Measurements from ENCODE around the gene MUC12. TPM values are rescaled to one million over a fixed set of nuclear protein-coding genes. Genes with fewer than 3 reads are reported as not detected.

The MUC12 gene
- total RNA-seq, 1 donor from 2014 or later, result 0.19 TPM

GRCh38 chr7:100957832-100958421 is 11.4 kb upstream of the MUC12 start:
- intact Hi-C loops (cut with DNase I), result no loop called here
- DNase-seq (ENCODE audit: low spot score), result no peak

GRCh38 chr7:100959894-100960293 is 9.5 kb upstream of the MUC12 start:
- intact Hi-C loops (cut with DNase I), result no loop called here
- no peak for DNase-seq (ENCODE audit: low spot score)

GRCh38 chr7:100962537-100962936 is 6.8 kb upstream of the MUC12 start:
- intact Hi-C loops (cut with DNase I), result no loop called here
- no peak for DNase-seq (ENCODE audit: low spot score)

- intact Hi-C loops (cut with DNase I), result no loop called here
- no peak for DNase-seq (ENCODE audit: low spot score)
Measured at GRCh38 chr7:100963386-100963785, 6.0 kb upstream of the MUC12 start.

GRCh38 chr7:100963874-100964273 is 5.5 kb upstream of the MUC12 start:
- no peak for DNase-seq (ENCODE audit: low spot score)
- intact Hi-C loops (cut with DNase I), result no loop called here

- DNase-seq (ENCODE audit: low spot score), result no peak
- intact Hi-C loops (cut with DNase I), result no loop called here
Measured at GRCh38 chr7:100964630-100965029, 4.7 kb upstream of the MUC12 start.

- DNase-seq (ENCODE audit: low spot score), result no peak
- intact Hi-C loops (cut with DNase I), result no loop called here
Measured at GRCh38 chr7:100965045-100965722, 4.2 kb upstream of the MUC12 start.

- peak; percentile 79 for DNase-seq (ENCODE audit: low spot score)
- intact Hi-C loops (cut with DNase I), result no loop called here
Measured at GRCh38 chr7:100965723-100966541, 3.4 kb upstream of the MUC12 start.

GRCh38 chr7:100966542-100967291 is 2.6 kb upstream of the MUC12 start:
- no peak for DNase-seq (ENCODE audit: low spot score)
- intact Hi-C loops (cut with DNase I), result no loop called here

- DNase-seq (ENCODE audit: low spot score), result no peak
- intact Hi-C loops (cut with DNase I), result no loop called here
Measured at GRCh38 chr7:100967292-100967863, 2.0 kb upstream of the MUC12 start.

GRCh38 chr7:100968031-100968430 is 1.3 kb upstream of the MUC12 start:
- intact Hi-C loops (cut with DNase I), result no loop called here
- no peak for DNase-seq (ENCODE audit: low spot score)

- intact Hi-C loops (cut with DNase I), result no loop called here
Measured at GRCh38 chr7:100968650-100969049, 715 bp upstream of the MUC12 start.

GRCh38 chr7:100971111-100972001 is 2.0 kb downstream of the MUC12 start:
- intact Hi-C loops (cut with DNase I), result no loop called here
- DNase-seq (ENCODE audit: low spot score), result no peak

More at GRCh38 chr7:100968650-100969049, 715 bp upstream of the MUC12 start:
- no peak for DNase-seq (ENCODE audit: low spot score)

GRCh38 chr7:100972002-100972347 is 2.6 kb downstream of the MUC12 start:
- intact Hi-C loops (cut with DNase I), result no loop called here
- no peak for DNase-seq (ENCODE audit: low spot score)

GRCh38 chr7:100974021-100974420 is 4.7 kb downstream of the MUC12 start:
- intact Hi-C loops (cut with DNase I), result no loop called here
- DNase-seq (ENCODE audit: low spot score), result no peak

- intact Hi-C loops (cut with DNase I), result no loop called here
Measured at GRCh38 chr7:100975371-100975821, 6.0 kb downstream of the MUC12 start.

GRCh38 chr7:100978300-100978699 is 8.9 kb downstream of the MUC12 start:
- intact Hi-C loops (cut with DNase I), result no loop called here
- no peak for DNase-seq (ENCODE audit: low spot score)

More at GRCh38 chr7:100975371-100975821, 6.0 kb downstream of the MUC12 start:
- no peak for DNase-seq (ENCODE audit: low spot score)

GRCh38 chr7:100983451-100984187 is 14.3 kb downstream of the MUC12 start:
- DNase-seq (ENCODE audit: low spot score), result peak; percentile 24
- intact Hi-C loops (cut with DNase I), result no loop called here

Data from cardiac septum (tissue), 1 donor.